Rectal smooth muscle tissue (tissue), 1 donor: Measurements from ENCODE around the gene HTRA3.

ENCODE experiments used
- H3K27ac ChIP-seq: one replicate; pipeline ENCODE4 v1.7.0; 2013; ENCODE audit warnings: low read depth, low read length, inconsistent platforms
- H3K27me3 ChIP-seq: one replicate; pipeline ENCODE4 v1.7.0; 2013; ENCODE audit warnings: low read length; ENCODE audit not compliant: control insufficient read depth, insufficient read depth
- H3K36me3 ChIP-seq: one replicate; pipeline ENCODE4 v1.7.0; 2013; ENCODE audit warnings: low read length; ENCODE audit not compliant: control insufficient read depth, insufficient read depth
- H3K4me1 ChIP-seq: one replicate; pipeline ENCODE4 v1.7.0; 2013; ENCODE audit warnings: low read length; ENCODE audit not compliant: control insufficient read depth, insufficient read depth
- H3K4me3 ChIP-seq: one replicate; pipeline ENCODE4 v1.7.0; 2013; ENCODE audit warnings: low read length
- H3K9ac ChIP-seq: one replicate; pipeline ENCODE4 v1.7.0; 2013; ENCODE audit warnings: low read length

The HTRA3 gene

GRCh38 chr4:8322794-8323704, 53.5 kb downstream of the HTRA3 start:
- H3K27me3 ChIP-seq: no peaks in the 10 kb centered on the region
- no peak overlapping the region for H3K9ac ChIP-seq
- H3K36me3 ChIP-seq: no peaks in the 10 kb centered on the region
- no peak overlapping the region for H3K27ac ChIP-seq
- H3K4me3 ChIP-seq: no peak overlapping the region
- H3K4me1 ChIP-seq: peaks cover 7% of the 10 kb centered on the region

DNA sequence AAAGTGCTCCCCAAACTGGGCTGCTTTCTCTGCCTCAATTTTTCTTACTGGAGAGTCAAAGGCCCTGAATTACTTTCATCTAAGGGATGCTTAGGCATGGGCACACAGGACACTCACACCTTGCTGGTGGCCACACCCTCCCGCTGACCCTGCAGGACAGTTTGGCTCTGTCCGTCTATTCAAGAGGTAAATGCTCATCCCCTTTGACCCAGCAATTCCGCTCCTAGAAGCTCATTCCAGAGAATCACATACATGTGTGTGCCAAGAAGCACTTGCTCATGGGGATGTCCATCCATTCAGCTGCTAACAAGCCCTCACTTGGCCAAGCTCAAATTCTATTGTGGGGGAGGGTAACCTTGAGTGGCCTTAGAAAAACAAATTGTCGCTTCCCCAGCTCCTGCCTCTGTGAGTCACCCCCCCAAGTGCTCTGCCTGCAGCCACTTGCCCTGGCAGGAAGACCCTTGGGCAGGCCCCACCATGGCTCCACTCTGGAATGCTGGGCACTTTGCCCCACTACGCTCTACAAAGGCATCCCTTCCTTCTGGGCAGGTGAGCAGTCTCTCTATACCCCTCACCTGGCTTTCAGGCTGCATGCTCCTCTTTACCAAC, 54.5 kb downstream of the HTRA3 start:
- H3K27ac ChIP-seq: no peak overlapping the region

GRCh38 chr4:8324640-8325239, 55.2 kb downstream of the HTRA3 start:
- no peaks in the 10 kb centered on the region for H3K36me3 ChIP-seq
- H3K9ac ChIP-seq: no peak overlapping the region
- H3K4me3 ChIP-seq: no peak overlapping the region
- no peak overlapping the region for H3K27ac ChIP-seq
- H3K27me3 ChIP-seq: no peaks in the 10 kb centered on the region
- peaks cover 7% of the 10 kb centered on the region for H3K4me1 ChIP-seq

More for the DNA sequence above, 54.5 kb downstream of the HTRA3 start:
- H3K9ac ChIP-seq: no peak overlapping the region
- H3K27me3 ChIP-seq: no peaks in the 10 kb centered on the region
- no peaks in the 10 kb centered on the region for H3K36me3 ChIP-seq
- no peak overlapping the region for H3K4me3 ChIP-seq
- peaks cover 7% of the 10 kb centered on the region for H3K4me1 ChIP-seq

DNA sequence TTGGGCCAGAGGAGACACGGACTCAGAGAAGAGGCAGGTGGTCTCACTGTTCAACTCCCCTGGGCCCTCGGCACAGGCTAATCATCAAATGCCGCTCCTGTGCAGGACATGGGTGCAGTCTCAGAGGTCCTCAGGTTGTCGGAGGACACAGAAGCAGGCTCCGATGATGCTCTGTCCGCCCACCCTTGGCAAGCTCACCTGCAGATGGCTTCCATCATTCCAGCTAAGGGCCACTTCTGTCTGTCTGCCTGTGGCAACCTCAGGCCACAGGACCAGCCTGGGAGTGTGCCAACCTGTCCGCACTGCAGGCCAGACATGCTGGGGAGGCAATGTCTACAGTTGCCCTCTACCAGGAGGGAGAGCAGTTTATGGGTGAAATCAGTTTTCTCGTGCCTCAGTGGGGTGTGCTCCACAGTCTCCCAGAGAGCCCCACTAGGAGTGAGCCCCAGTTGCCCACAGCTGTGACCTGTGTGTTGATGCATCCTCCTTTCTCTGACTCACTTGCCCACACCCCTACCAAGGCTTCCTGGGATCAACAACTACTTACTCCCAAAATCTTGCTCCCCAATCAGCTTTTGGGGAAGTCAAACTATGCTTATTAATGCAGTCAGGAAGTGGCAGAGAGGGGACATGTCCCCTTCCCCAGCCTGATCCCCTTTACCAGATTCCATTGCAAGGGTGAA, 55.9 kb downstream of the HTRA3 start:
- no peak overlapping the region for H3K27ac ChIP-seq
- H3K4me1 ChIP-seq: peaks cover 2% of the 10 kb centered on the region
- H3K36me3 ChIP-seq: no peaks in the 10 kb centered on the region
- H3K27me3 ChIP-seq: no peaks in the 10 kb centered on the region
- no peak overlapping the region for H3K4me3 ChIP-seq
- H3K9ac ChIP-seq: no peak overlapping the region

- Histone ChIP-seq H3K9ac (no peak overlapping the region), H3K4me3 (no peak overlapping the region), H3K27ac (no peak overlapping the region), H3K4me1 (no peaks in the 10 kb centered on the region), H3K36me3 (no peaks in the 10 kb centered on the region), H3K27me3 (no peaks in the 10 kb centered on the region)
Measured at GRCh38 chr4:8326206-8326605, 56.7 kb downstream of the HTRA3 start.

- no peaks in the 10 kb centered on the region for H3K4me1 ChIP-seq
- H3K9ac ChIP-seq: no peak overlapping the region
- no peaks in the 10 kb centered on the region for H3K36me3 ChIP-seq
- H3K27ac ChIP-seq: no peak overlapping the region
- H3K4me3 ChIP-seq: no peak overlapping the region
- H3K27me3 ChIP-seq: no peaks in the 10 kb centered on the region
Measured at GRCh38 chr4:8328456-8328855, 58.9 kb downstream of the HTRA3 start.

- Histone ChIP-seq H3K27me3 (no peaks in the 10 kb centered on the region), H3K4me3 (no peak overlapping the region), H3K9ac (no peak overlapping the region), H3K36me3 (no peaks in the 10 kb centered on the region), H3K27ac (no peak overlapping the region), H3K4me1 (no peaks in the 10 kb centered on the region)
Measured at GRCh38 chr4:8328866-8329559, 59.5 kb downstream of the HTRA3 start.

- H3K4me3 ChIP-seq: no peak overlapping the region
Measured at GRCh38 chr4:8329560-8329858, 60.0 kb downstream of the HTRA3 start.

DNA sequence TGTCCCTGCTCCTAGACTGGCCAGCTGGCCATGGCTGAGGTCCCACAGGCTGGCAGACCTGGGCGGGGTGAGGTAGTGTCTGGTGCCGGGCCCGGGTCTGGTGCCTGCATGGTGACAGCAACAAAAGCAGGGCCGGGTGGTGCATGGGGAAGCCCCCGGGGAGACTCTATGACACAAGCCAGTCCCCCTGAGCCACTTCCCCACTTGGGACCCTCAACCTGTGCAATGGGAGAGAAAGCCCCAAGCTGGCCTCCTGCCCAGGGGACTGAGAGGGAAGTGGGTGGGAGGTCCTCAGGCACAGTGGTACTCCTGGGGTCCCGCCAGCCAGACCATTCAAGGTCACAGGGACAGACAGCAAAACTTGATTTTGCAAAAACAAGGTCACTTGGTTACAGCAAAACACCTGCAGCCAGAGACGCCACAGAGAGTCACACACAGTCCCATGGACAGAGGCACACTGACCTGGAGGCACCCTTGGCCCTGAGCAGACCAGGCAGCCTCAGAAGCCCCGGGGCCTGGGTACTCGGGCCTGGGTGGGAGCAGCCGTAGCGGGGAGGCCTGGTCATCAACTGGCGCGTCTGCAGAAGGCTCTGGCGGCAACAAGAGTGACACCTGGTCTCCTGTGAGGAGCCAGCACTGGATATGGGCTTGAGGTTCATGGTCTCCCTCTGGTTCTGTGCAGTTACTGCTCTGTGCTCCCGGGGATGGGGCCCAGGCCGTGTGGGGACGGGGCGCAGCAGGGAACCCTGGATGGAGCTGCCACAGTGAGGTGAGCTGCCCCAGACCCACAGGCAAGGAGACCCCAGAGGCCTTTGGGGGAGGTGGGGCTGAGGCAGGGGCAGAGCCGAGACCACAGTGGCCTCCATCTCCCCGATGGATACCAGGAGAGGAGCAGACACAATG, 60.6 kb downstream of the HTRA3 start:
- Histone ChIP-seq H3K36me3 (no peaks in the 10 kb centered on the region), H3K4me3 (no peak overlapping the region), H3K4me1 (no peaks in the 10 kb centered on the region), H3K9ac (no peak overlapping the region), H3K27me3 (no peaks in the 10 kb centered on the region), H3K27ac (no peak overlapping the region)

More at GRCh38 chr4:8329560-8329858, 60.0 kb downstream of the HTRA3 start:
- H3K4me1 ChIP-seq: no peaks in the 10 kb centered on the region
- H3K36me3 ChIP-seq: no peaks in the 10 kb centered on the region
- H3K27ac ChIP-seq: no peak overlapping the region
- no peaks in the 10 kb centered on the region for H3K27me3 ChIP-seq
- no peak overlapping the region for H3K9ac ChIP-seq

- no peak overlapping the region for H3K27ac ChIP-seq
- no peaks in the 10 kb centered on the region for H3K4me1 ChIP-seq
- no peak overlapping the region for H3K9ac ChIP-seq
- no peaks in the 10 kb centered on the region for H3K27me3 ChIP-seq
- H3K36me3 ChIP-seq: no peaks in the 10 kb centered on the region
- H3K4me3 ChIP-seq: no peak overlapping the region
Measured at GRCh38 chr4:8330821-8331574, 61.4 kb downstream of the HTRA3 start.

DNA sequence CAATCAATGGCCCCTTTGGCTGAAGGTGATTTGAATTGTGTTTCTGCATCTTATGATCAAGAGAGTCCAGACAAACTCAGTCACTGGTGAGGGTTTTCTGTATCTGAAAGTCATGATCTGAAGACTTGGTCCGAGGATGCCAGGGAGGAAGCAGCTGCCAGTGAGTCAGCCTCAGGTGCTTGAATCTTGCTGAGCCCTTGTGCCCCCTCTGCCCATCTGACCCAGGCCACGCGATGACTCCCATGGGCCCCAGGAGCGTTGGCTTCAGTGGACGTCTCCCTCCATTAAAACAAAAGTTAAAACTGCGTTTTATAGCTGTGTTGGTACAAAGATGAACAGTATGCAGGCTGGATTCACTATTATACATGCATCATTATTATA, 62.0 kb downstream of the HTRA3 start:
- H3K4me1 ChIP-seq: no peaks in the 10 kb centered on the region
- H3K4me3 ChIP-seq: no peak overlapping the region
- no peak overlapping the region for H3K9ac ChIP-seq
- H3K27ac ChIP-seq: no peak overlapping the region
- no peaks in the 10 kb centered on the region for H3K27me3 ChIP-seq
- no peaks in the 10 kb centered on the region for H3K36me3 ChIP-seq
